ENCODE results near the gene SYTL3.
"Not testable (repeated sequence)": the region's sequence is repeated elsewhere in the genome, so short reads cannot be mapped to it uniquely, and the experiment has no call there.

The SYTL3 gene

GRCh38 chr6:158605266-158605878 lies 44.5 kb upstream of the SYTL3 start:
- Histone ChIP-seq H3K27me3 (ENCODE audit: control insufficient read depth in 3 of 3, insufficient read depth in 3 of 3, low read depth in 1 of 3, low read length in 3 of 3) (no peaks in the 10 kb centered on the region), H3K18ac (ENCODE audit: low read length) (no peak overlapping the region), H3K9ac (ENCODE audit: low read depth, low read length, poor library complexity) (no peak overlapping the region), H3K27ac (replicated peaks; ENCODE audit: low read length) (no peak overlapping the region), H2AK5ac (ENCODE audit: low read depth, low read length) (no peak overlapping the region), H3K4ac (ENCODE audit: low read length) (no peak overlapping the region), H3K23ac (ENCODE audit: low read depth, low read length, poor library complexity) (no peak overlapping the region), H3K4me3 (ENCODE audit: low read length in 2 of 2) (no peak overlapping the region), H3K4me1 (ENCODE audit: control insufficient read depth in 2 of 2, insufficient read depth in 1 of 2, low read depth in 1 of 2, low read length in 2 of 2) (no peaks in the 10 kb centered on the region), H4K8ac (ENCODE audit: low read depth, low read length) (no peak overlapping the region), H3K36me3 (replicated peaks in 1 of 2; ENCODE audit: control insufficient read depth in 2 of 2, insufficient read depth in 2 of 2, low read length in 2 of 2) (peaks cover 26 to 64% of the 10 kb centered on the region in 2 donors), H3K79me1 (ENCODE audit: low read depth, low read length) (peaks cover 3% of the 10 kb centered on the region), H4K91ac (ENCODE audit: low read depth, low read length, poor library complexity) (no peak overlapping the region), H2BK15ac (ENCODE audit: low read length) (no peak overlapping the region), H3K9me3 (replicated peaks in 1 of 2; ENCODE audit: control insufficient read depth in 2 of 2, insufficient read depth in 1 of 2, low read depth in 1 of 2, low read length in 2 of 2) (no peaks in the 10 kb centered on the region), H2BK12ac (ENCODE audit: low read length) (no peak overlapping the region), H3K14ac (ENCODE audit: low read length) (no peak overlapping the region), H2BK120ac (ENCODE audit: low read depth, low read length) (no peak overlapping the region), H3K4me2 (ENCODE audit: insufficient read depth, low read length, poor library complexity, severe bottlenecking) (no peak overlapping the region), H2BK5ac (ENCODE audit: low read length) (no peak overlapping the region), H2AFZ (ENCODE audit: low read length) (no peak overlapping the region)
- DNase-seq (ENCODE audit: low spot score): peak; percentile 62
- no CpG with 5 or more reads among the region's 13 CpGs for WGBS, 2 donors (ENCODE audit: extremely low coverage in 2 of 2, insufficient read length in 2 of 2, insufficient replicate concordance in 1 of 2)

GRCh38 chr6:158606011-158606410 lies 43.8 kb upstream of the SYTL3 start:
- H3K9ac ChIP-seq (ENCODE audit: low read depth, low read length, poor library complexity); H3K79me1 ChIP-seq (ENCODE audit: low read depth, low read length); H3K23ac ChIP-seq (ENCODE audit: low read depth, low read length, poor library complexity); H3K9me3 ChIP-seq (replicated peaks in 1 of 2; ENCODE audit: control insufficient read depth in 2 of 2, insufficient read depth in 1 of 2, low read depth in 1 of 2, low read length in 2 of 2); H3K27ac ChIP-seq (replicated peaks; ENCODE audit: low read length); H3K4me2 ChIP-seq (ENCODE audit: insufficient read depth, low read length, poor library complexity, severe bottlenecking); H2BK12ac ChIP-seq (ENCODE audit: low read length); H2BK15ac ChIP-seq (ENCODE audit: low read length); H2BK120ac ChIP-seq (ENCODE audit: low read depth, low read length); H4K91ac ChIP-seq (ENCODE audit: low read depth, low read length, poor library complexity); H3K14ac ChIP-seq (ENCODE audit: low read length); H2AFZ ChIP-seq (ENCODE audit: low read length); H4K8ac ChIP-seq (ENCODE audit: low read depth, low read length); H2BK5ac ChIP-seq (ENCODE audit: low read length); H3K4me1 ChIP-seq (ENCODE audit: control insufficient read depth in 2 of 2, insufficient read depth in 1 of 2, low read depth in 1 of 2, low read length in 2 of 2); H3K18ac ChIP-seq (ENCODE audit: low read length); H3K4ac ChIP-seq (ENCODE audit: low read length); H2AK5ac ChIP-seq (ENCODE audit: low read depth, low read length); DNase-seq (ENCODE audit: low spot score); H3K4me3 ChIP-seq (ENCODE audit: low read length in 2 of 2); H3K27me3 ChIP-seq (ENCODE audit: control insufficient read depth in 3 of 3, insufficient read depth in 3 of 3, low read depth in 1 of 3, low read length in 3 of 3): not testable (repeated sequence)
- H3K36me3 ChIP-seq (replicated peaks in 1 of 2; ENCODE audit: control insufficient read depth in 2 of 2, insufficient read depth in 2 of 2, low read length in 2 of 2): peaks cover 26 to 68% of the 10 kb centered on the region in 2 donors
- WGBS, 2 donors (ENCODE audit: extremely low coverage in 2 of 2, insufficient read length in 2 of 2, insufficient replicate concordance in 1 of 2): no CpG with 5 or more reads among the region's 15 CpGs

GRCh38 chr6:158606935-158607334 lies 42.9 kb upstream of the SYTL3 start:
- Histone ChIP-seq H3K4ac (ENCODE audit: low read length) (no peak overlapping the region), H3K27ac (replicated peaks; ENCODE audit: low read length) (no peak overlapping the region), H3K4me2 (ENCODE audit: insufficient read depth, low read length, poor library complexity, severe bottlenecking) (no peak overlapping the region), H3K9ac (ENCODE audit: low read depth, low read length, poor library complexity) (no peak overlapping the region), H2AK5ac (ENCODE audit: low read depth, low read length) (no peak overlapping the region), H3K4me3 (ENCODE audit: low read length in 2 of 2) (no peak overlapping the region), H2BK15ac (ENCODE audit: low read length) (no peak overlapping the region), H3K14ac (ENCODE audit: low read length) (no peak overlapping the region), H2BK12ac (ENCODE audit: low read length) (no peak overlapping the region), H3K79me1 (ENCODE audit: low read depth, low read length) (peaks cover 3% of the 10 kb centered on the region), H3K27me3 (ENCODE audit: control insufficient read depth in 3 of 3, insufficient read depth in 3 of 3, low read depth in 1 of 3, low read length in 3 of 3) (no peaks in the 10 kb centered on the region), H3K9me3 (replicated peaks in 1 of 2; ENCODE audit: control insufficient read depth in 2 of 2, insufficient read depth in 1 of 2, low read depth in 1 of 2, low read length in 2 of 2) (no peaks in the 10 kb centered on the region), H4K8ac (ENCODE audit: low read depth, low read length) (no peak overlapping the region), H2BK120ac (ENCODE audit: low read depth, low read length) (no peak overlapping the region), H3K36me3 (replicated peaks in 1 of 2; ENCODE audit: control insufficient read depth in 2 of 2, insufficient read depth in 2 of 2, low read length in 2 of 2) (peaks cover 26 to 77% of the 10 kb centered on the region in 2 donors), H3K4me1 (ENCODE audit: control insufficient read depth in 2 of 2, insufficient read depth in 1 of 2, low read depth in 1 of 2, low read length in 2 of 2) (peaks cover 0 to 6% of the 10 kb centered on the region in 2 donors), H3K23ac (ENCODE audit: low read depth, low read length, poor library complexity) (no peak overlapping the region), H3K18ac (ENCODE audit: low read length) (no peak overlapping the region), H2BK5ac (ENCODE audit: low read length) (no peak overlapping the region), H4K91ac (ENCODE audit: low read depth, low read length, poor library complexity) (no peak overlapping the region), H2AFZ (ENCODE audit: low read length) (no peak overlapping the region)
- DNase-seq (ENCODE audit: low spot score): no peak
- no CpG with 5 or more reads among the region's 7 CpGs for WGBS, 2 donors (ENCODE audit: extremely low coverage in 2 of 2, insufficient read length in 2 of 2, insufficient replicate concordance in 1 of 2)

- H3K9ac ChIP-seq (ENCODE audit: low read depth, low read length, poor library complexity): no peak overlapping the region
- no peak overlapping the region for H3K4ac ChIP-seq (ENCODE audit: low read length)
- H4K91ac ChIP-seq (ENCODE audit: low read depth, low read length, poor library complexity): no peak overlapping the region
- H2BK5ac ChIP-seq (ENCODE audit: low read length): no peak overlapping the region
- no peak overlapping the region for H4K8ac ChIP-seq (ENCODE audit: low read depth, low read length)
- WGBS, 2 donors (ENCODE audit: extremely low coverage in 2 of 2, insufficient read length in 2 of 2, insufficient replicate concordance in 1 of 2): no CpG with 5 or more reads among the region's 14 CpGs
- H3K27ac ChIP-seq (replicated peaks; ENCODE audit: low read length): no peak overlapping the region
- H3K18ac ChIP-seq (ENCODE audit: low read length): no peak overlapping the region
- H3K4me1 ChIP-seq (ENCODE audit: control insufficient read depth in 2 of 2, insufficient read depth in 1 of 2, low read depth in 1 of 2, low read length in 2 of 2): peaks cover 0 to 11% of the 10 kb centered on the region in 2 donors
- DNase-seq (ENCODE audit: low spot score): no peak
- no peak overlapping the region for H2BK12ac ChIP-seq (ENCODE audit: low read length)
- no peak overlapping the region for H2BK15ac ChIP-seq (ENCODE audit: low read length)
- peaks cover 26 to 80% of the 10 kb centered on the region in 2 donors for H3K36me3 ChIP-seq (replicated peaks in 1 of 2; ENCODE audit: control insufficient read depth in 2 of 2, insufficient read depth in 2 of 2, low read length in 2 of 2)
- H2AK5ac ChIP-seq (ENCODE audit: low read depth, low read length): no peak overlapping the region
- H3K4me3 ChIP-seq (ENCODE audit: low read length in 2 of 2): no peak overlapping the region
- H2AFZ ChIP-seq (ENCODE audit: low read length): no peak overlapping the region
- H3K14ac ChIP-seq (ENCODE audit: low read length): no peak overlapping the region
- H3K9me3 ChIP-seq (replicated peaks in 1 of 2; ENCODE audit: control insufficient read depth in 2 of 2, insufficient read depth in 1 of 2, low read depth in 1 of 2, low read length in 2 of 2): no peaks in the 10 kb centered on the region
- peaks cover 3% of the 10 kb centered on the region for H3K79me1 ChIP-seq (ENCODE audit: low read depth, low read length)
- no peaks in the 10 kb centered on the region for H3K27me3 ChIP-seq (ENCODE audit: control insufficient read depth in 3 of 3, insufficient read depth in 3 of 3, low read depth in 1 of 3, low read length in 3 of 3)
- no peak overlapping the region for H3K23ac ChIP-seq (ENCODE audit: low read depth, low read length, poor library complexity)
- no peak overlapping the region for H2BK120ac ChIP-seq (ENCODE audit: low read depth, low read length)
- no peak overlapping the region for H3K4me2 ChIP-seq (ENCODE audit: insufficient read depth, low read length, poor library complexity, severe bottlenecking)
These were observed 42.3 kb upstream of the SYTL3 start for GRCh38 chr6:158607411-158608170.

Measured in neuronal stem cell (in vitro differentiated cells).